GM19023 (cell line): ENCODE data around the gene DYNLT2.
"Not testable (repeated sequence)": the region's sequence is repeated elsewhere in the genome, so short reads cannot be mapped to it uniquely, and the experiment has no call there.

Source experiments
- ATAC-seq: cut with Tn5 transposase; IDR thresholded peaks from one replicate; pipeline ENCODE4 v1.9.1; 2021; ENCODE audit warnings: mild to moderate bottlenecking, moderate library complexity; ENCODE audit not compliant: unreplicated experiment

The DYNLT2 gene

GRCh38 chr6:169783971-169784820, 32.8 kb upstream of the DYNLT2 start:
- ATAC-seq, result no peak

DNA sequence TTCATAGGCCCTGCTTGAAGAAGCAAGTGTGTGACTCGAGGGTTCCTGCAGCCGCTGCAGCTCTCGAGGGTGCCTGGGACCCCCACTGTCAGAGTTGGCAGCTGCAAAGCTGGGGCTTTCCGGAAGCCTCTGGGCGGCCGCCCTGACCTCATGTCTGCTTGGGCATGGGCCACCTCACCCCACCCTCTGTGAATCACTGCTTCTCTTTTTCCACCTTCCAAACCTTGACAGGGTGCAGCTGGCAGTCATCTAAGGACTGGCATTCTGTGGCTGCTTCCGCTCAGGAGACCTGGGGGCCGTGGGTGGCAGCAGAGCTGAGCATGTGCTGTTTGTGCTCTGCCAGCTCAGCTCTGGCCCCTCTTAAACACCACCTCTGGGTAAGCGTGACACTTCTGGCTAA, 32.0 kb upstream of the DYNLT2 start:
- ATAC-seq, result no peak

DNA sequence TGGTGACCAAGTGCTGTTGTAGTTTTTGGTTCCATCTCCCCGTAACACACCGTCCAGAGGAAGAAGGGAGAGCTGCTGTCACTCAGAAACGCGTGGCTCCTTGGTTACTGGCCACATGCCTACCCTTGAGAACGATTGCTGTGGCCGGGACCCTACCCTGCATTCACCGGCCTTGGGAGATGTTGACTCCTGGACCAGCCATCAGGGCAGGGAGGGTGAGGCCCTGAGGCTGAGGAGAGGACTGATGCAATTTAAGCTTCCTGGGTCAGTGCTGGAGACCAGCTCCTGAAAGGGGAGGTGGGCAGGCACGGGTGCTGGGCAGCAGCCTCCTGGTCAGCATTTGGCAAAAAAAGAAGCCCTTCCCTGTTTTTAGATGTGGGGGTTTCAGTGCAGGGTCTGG, 31.6 kb upstream of the DYNLT2 start:
- no peak for ATAC-seq

- ATAC-seq, result no peak
Observed at GRCh38 chr6:169780571-169781091, 29.3 kb upstream of the DYNLT2 start.

- no peak for ATAC-seq
Observed at GRCh38 chr6:169779896-169780295, 28.5 kb upstream of the DYNLT2 start.

- ATAC-seq, result no peak
Observed at GRCh38 chr6:169779092-169779815, 27.9 kb upstream of the DYNLT2 start.

DNA sequence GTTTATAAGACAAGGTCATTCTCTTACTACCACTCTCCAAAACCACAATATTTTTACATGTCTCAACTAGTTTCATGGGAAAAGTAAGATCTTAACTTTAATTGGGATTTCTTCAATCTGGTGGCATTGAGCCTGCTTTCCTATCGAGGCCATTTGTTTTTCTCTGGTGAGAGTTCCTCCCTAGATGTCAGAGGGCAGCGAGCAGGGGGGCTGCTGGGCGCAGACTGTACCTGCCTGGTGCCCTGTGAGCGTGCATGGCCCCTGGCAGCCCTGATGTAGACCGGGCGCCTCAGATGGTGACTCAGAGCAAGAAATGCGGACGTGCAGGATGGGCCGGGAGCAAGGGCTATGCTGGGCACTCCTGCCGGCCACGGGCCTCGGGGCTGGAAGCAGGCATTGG, 27.3 kb upstream of the DYNLT2 start:
- ATAC-seq, result no peak

DNA sequence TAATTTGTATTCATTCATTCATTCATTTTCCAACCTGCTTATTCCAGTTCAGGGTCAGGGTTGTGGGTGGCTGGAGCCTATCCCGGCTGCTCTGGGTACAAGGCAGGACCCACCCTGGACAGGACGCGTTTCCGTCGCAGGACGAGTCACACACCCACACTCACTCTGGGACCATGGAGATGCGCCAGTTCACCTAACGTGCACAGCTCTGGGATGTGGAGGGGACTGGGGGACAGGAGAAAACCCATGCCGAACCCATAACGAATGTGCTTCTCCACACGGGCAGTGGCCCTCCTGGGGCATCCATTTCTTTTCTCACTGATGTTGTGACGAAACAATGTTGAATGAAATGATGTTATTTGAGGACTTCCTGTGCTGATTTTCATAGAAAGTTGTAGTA, 26.5 kb upstream of the DYNLT2 start:
- no peak for ATAC-seq

DNA sequence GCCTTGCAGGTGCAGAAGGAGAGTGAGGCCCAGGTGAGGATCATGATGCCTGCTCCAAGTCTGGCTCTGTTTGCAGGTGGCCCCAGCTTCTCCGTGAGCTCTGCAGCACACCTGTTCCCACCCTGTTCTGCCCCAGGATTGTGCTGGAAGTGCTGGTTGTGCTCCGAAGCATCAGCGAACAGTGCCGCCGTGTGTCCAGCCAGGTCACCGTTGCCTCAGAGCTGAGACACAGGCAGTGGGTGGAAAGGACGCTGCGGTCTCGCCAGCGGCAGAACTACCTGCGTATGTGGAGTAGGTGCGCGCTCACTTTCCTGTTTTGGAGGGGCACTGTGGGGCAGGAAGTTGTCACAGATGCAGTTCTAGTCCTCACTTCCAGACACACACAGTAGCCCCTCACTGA, 25.0 kb upstream of the DYNLT2 start:
- ATAC-seq, result no peak

- no peak for ATAC-seq
Observed at GRCh38 chr6:169775321-169775720, 23.9 kb upstream of the DYNLT2 start.

DNA sequence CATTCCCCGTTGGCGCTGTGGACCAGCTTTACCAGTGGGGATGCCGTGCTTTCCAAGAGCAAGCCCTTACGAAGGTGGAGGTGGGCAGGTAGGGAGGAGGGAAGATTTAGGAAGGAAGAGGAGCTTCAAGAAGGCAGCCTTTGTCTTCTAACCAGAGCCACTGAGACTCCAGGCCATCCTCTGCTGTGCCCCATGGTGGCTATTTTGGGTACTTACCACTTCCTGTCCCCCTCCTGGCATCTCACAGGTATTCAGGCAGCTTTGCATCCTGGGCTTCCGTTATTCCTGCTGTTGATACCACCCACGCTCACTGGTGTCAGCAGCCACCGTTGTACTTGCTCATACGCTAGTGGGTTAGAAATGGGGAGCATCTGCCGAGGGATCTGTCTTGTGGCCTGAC, 23.0 kb upstream of the DYNLT2 start:
- ATAC-seq, result no peak

- ATAC-seq, result no peak
Observed at GRCh38 chr6:169766921-169767736, 15.8 kb upstream of the DYNLT2 start.

DNA sequence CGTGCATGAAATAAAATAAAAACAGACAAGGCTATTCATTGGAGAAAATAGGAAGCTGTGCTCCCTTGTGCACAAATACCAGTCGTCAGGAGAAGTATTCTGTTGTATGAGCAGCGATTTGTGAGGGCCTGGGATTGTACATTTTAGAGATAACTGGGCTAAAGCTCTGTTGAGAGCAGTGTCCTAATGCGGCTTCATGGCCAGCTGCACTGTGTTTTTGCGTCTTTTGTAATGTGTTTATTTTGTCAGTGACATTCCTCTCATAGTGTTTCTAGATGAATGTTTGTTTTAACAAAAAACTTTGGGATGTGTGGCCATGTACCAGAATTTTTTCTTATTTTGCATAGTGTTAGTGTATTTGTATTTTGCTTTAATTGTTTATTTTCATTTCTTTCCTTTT, 14.9 kb upstream of the DYNLT2 start:
- ATAC-seq, result no peak

DNA sequence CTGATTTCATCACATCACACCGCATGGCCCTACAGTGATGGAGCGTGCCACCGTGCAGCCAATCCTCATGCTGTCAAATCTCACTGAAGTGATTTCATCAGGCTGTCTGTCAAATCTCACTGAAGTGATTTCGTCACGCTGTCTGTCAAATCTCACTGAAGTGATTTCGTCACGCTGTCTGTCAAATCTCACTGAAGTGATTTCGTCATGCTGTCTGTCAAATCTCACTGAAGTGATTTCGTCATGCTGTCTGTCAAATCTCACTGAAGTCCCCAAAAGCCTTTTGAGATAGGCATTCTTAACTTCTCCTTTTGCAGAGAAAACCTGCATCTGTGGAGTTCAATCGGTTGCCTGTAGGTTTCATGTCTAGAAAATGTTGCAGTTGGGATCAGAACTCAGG, 14.4 kb upstream of the DYNLT2 start:
- not testable (repeated sequence) for ATAC-seq

DNA sequence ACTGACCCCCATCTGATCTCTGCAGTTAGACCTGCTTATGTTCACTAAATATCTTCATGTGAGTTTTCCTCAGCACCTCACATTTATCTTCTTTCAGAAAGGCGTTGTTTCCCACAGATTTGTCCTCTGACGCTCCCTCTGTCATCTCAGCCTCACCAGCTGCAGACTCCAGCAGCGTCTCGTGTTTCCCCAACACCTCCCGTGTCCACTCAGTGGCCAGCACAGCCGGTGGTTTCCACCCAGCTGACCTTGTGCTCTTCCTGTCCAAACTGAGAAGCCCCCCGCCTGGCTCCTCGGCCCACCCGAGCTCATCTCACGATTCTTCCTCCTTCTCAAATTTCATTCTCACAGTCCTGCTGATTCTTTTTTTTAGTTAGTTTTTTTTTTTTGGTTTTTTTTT, 12.5 kb upstream of the DYNLT2 start:
- no peak for ATAC-seq

- no peak for ATAC-seq
Observed at GRCh38 chr6:169763308-169763707, 11.9 kb upstream of the DYNLT2 start.

DNA sequence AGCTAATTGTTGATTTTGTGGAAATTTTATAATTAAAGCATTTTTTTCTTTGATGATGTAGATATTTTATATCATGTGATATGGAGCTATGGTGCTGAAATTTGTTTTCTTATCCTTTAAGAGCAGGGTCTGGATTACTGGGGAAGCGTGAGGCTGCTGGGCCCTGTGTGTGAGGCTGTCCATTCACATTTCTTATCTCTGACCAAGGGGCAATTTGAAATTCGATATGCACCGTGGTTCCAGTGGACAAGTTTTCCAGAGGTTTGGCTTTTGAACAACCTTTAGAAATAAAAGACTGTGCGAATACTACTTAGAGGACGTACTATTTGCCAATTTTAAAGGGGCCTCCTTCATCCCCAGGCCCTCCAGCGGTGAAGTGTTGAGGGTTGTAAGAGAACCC, 3.8 kb upstream of the DYNLT2 start:
- ATAC-seq, result no peak

- ATAC-seq, result no peak
Observed at GRCh38 chr6:169752074-169752623, 777 bp upstream of the DYNLT2 start.

DNA sequence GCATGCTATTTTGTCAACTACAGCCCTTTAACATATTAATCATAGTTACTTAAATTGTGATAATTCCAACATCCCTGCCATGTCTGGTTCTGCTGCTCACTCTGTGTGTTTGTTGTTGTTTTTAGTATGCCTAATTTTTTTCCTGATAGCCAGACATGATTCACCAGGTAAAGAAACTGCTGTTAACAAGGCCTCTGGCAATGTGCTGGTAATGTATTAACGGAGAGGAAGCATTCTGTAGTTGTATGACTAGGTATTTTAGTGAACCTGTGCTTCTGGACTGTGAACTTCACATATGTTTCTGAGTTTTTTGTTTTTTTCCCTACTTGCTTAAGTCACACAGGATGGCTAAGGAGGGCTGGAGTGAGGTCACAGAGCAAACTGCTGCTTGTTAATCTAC, 4.8 kb downstream of the DYNLT2 start:
- no peak for ATAC-seq

DNA sequence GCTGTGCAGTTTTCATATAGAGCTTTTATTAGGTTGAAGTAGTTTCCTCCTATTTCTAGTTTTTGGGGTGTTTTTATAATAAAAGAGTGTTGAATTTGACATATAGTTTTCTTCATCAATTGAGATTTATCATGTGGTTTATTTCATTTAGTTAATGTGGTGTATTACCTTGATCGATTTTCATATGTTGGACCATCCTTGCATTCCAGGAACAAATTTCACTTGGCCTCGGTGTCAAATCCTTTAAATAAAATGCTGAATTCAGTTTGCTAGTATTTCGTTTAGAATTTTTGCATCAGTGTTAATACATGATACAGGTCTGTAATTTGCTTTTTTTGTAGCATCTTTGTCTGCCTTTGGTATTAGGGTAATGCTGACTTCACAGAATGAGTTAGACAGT, 6.0 kb downstream of the DYNLT2 start:
- no peak for ATAC-seq

DNA sequence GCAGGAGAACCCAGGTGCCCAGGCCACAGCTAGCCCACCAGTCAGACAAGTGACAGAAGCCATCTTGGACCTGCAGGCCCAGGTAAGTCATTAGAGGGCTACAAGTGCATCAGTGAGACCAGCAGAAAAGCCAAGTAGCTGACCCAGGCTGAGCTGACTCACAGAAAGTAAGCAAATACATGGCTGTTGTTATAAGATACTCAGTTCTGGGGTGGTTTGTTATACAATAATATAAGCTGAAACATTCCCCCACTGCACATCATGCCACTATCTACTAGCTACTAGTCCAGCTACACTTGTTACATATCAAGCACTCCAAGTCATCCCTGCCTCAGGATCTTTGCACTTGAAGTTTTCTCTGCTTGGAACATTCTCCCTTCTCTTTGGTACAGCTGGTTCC, 10.0 kb downstream of the DYNLT2 start:
- ATAC-seq, result no peak
